Sigmoid colon (tissue), 4 donors: ENCODE measurements around the gene EMP3.

Experiments
- POLR2AphosphoS5 ChIP-seq, 4 donors: sonication (generic); formaldehyde crosslinking; IDR thresholded peaks; one replicate each; pipeline ENCODE4 v1.6.1; 2017; ENCODE audit warnings: antibody characterized with exemption in 4 of 4
- TF ChIP-seq, protein P1 (sequence below), 4 experiments: fragments of 450-650 bp in 3 of 4; fragments of 200-600 bp in 1 of 4; IDR thresholded peaks; one replicate each; pipeline ENCODE4 v1.5.1; 2016 to 2019; ENCODE audit warnings: antibody characterized with exemption in 4 of 4, mild to moderate bottlenecking in 3 of 4, moderate library complexity in 2 of 4

- TF ChIP-seq, protein P1, sequence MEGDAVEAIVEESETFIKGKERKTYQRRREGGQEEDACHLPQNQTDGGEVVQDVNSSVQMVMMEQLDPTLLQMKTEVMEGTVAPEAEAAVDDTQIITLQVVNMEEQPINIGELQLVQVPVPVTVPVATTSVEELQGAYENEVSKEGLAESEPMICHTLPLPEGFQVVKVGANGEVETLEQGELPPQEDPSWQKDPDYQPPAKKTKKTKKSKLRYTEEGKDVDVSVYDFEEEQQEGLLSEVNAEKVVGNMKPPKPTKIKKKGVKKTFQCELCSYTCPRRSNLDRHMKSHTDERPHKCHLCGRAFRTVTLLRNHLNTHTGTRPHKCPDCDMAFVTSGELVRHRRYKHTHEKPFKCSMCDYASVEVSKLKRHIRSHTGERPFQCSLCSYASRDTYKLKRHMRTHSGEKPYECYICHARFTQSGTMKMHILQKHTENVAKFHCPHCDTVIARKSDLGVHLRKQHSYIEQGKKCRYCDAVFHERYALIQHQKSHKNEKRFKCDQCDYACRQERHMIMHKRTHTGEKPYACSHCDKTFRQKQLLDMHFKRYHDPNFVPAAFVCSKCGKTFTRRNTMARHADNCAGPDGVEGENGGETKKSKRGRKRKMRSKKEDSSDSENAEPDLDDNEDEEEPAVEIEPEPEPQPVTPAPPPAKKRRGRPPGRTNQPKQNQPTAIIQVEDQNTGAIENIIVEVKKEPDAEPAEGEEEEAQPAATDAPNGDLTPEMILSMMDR (IDR thresholded peaks at IDR 0.05): no peak
- TF ChIP-seq POLR2AphosphoS5 (IDR thresholded peaks at IDR 0.05): no peak
Observed at GRCh38 chr19:48379058-48379457, 53.7 kb downstream of the EMP3 start.
